ENCODE measurements around the gene SCT. TPM values are rescaled to one million over a fixed set of nuclear protein-coding genes. Genes with fewer than 3 reads are reported as not detected.

The SCT gene
- total and polyA plus RNA-seq, 2 of the 4 experiments (the other 2 are of a cell fraction), result not detected

- no peak for TF ChIP-seq CTCF (conservative IDR thresholded peaks at IDR 0.05; ENCODE audit: low read depth, low read length)
- no peak for TF ChIP-seq POLR2A (IDR thresholded peaks at IDR 0.05; ENCODE audit: low read depth, low read length)
Measured at GRCh38 chr11:614623-615503, 12.1 kb downstream of the SCT start (continued).

- WGBS, 2 experiments (ENCODE audit: extremely low coverage in 2 of 2, insufficient read length in 1 of 2), result 71% methylated on average over 6 of the region's 14 CpGs; no CpG with 5 or more reads in 1 of the 2 experiments
Measured at GRCh38 chr11:614021-614622, 12.9 kb downstream of the SCT start.

More at GRCh38 chr11:614021-614622, 12.9 kb downstream of the SCT start:
- no peak overlapping the region for H2AK5ac ChIP-seq (ENCODE audit: low read depth, low read length)
- no peak overlapping the region for H4K8ac ChIP-seq (ENCODE audit: low read depth in 2 of 2, low read length in 2 of 2)
- no peaks in the 10 kb centered on the region for H3K9me1 ChIP-seq (ENCODE audit: insufficient read depth, low read length)
- intact Hi-C loops (cut with micrococcal nuclease), result no loop called here
- H3K36me3 ChIP-seq (ENCODE audit: control insufficient read depth, insufficient read depth, low read length), result peaks cover 47% of the 10 kb centered on the region
- H3K56ac ChIP-seq (ENCODE audit: extremely low read depth, insufficient read depth, low read length), result no peak overlapping the region
- no peak overlapping the region for H3K14ac ChIP-seq (replicated peaks; ENCODE audit: low read depth, low read length)
- no peak overlapping the region for H2BK20ac ChIP-seq (ENCODE audit: low read depth, low read length)
- CTCF ChIA-PET, result no interaction called here
- H2AFZ ChIP-seq (replicated peaks; ENCODE audit: low read length, poor library complexity), result no peak overlapping the region
- peaks cover 39% of the 10 kb centered on the region for H4K20me1 ChIP-seq (ENCODE audit: insufficient read depth, low read length)
- in situ Hi-C loops (cut with MboI; ENCODE audit: low sequenced_read_pairs), result no loop called here
- dilution Hi-C loops (cut with HindIII; ENCODE audit: low sequenced_read_pairs, unreplicated experiment), result no loop called here
- H2BK120ac ChIP-seq (ENCODE audit: low read depth, low read length), result no peak overlapping the region
- H3K4me1 ChIP-seq (ENCODE audit: control insufficient read depth, insufficient read depth, low read length), result peaks cover 4% of the 10 kb centered on the region; the same call in 1 of the 2 replicates
- no peak overlapping the region for H3K27ac ChIP-seq (ENCODE audit: insufficient read depth, low read length)
- POLR2A ChIA-PET (ENCODE audit: unreplicated experiment), result no interaction called here
- H2AK9ac ChIP-seq (replicated peaks; ENCODE audit: low read depth, low read length, poor library complexity), result peak overlapping the region; percentile 28
- no peak for ATAC-seq (ENCODE audit: low read depth)
- DNase-seq, result no peak
- H3K4ac ChIP-seq (ENCODE audit: low read depth, low read length), result no peak overlapping the region
- H3K9ac ChIP-seq (ENCODE audit: low read depth, low read length), result no peak overlapping the region
- H3K9me3 ChIP-seq (ENCODE audit: control insufficient read depth, insufficient read depth, low read length), result no peaks in the 10 kb centered on the region
- H3K4me2 ChIP-seq (ENCODE audit: low read depth, low read length), result no peak overlapping the region
- H4K5ac ChIP-seq (ENCODE audit: low read depth, low read length), result no peak overlapping the region
- no peak for TF ChIP-seq NFE2L2 (IDR thresholded peaks at IDR 0.05; ENCODE audit: low read depth, low read length)
- no peak overlapping the region for H3K18ac ChIP-seq (ENCODE audit: low read depth, low read length)
- H2BK5ac ChIP-seq (ENCODE audit: low read depth, low read length, poor library complexity, severe bottlenecking), result no peak overlapping the region
- no peaks in the 10 kb centered on the region for H3K27me3 ChIP-seq (ENCODE audit: control insufficient read depth, insufficient read depth, low read length)
- H2BK15ac ChIP-seq (ENCODE audit: low read depth, low read length), result no peak overlapping the region
- no TSS peak for BruUV-seq (replicated peaks)
- no peak overlapping the region for H3K23ac ChIP-seq (ENCODE audit: low read depth, low read length)
- no peak overlapping the region for H4K91ac ChIP-seq (ENCODE audit: insufficient read depth, low read depth, low read length)
- peaks cover 2 to 36% of the 10 kb centered on the region in 2 experiments; a peak in 3 of 4 replicates for H3K79me1 ChIP-seq (ENCODE audit: low read depth in 1 of 2, low read length in 2 of 2)
- H3K4me3 ChIP-seq (ENCODE audit: insufficient read depth, low read depth, low read length), result no peak overlapping the region

All from IMR-90 (cell line).